NCI-H524 (cell line): ENCODE results near the gene RCHY1.
"Not testable (repeated sequence)": the region's sequence is repeated elsewhere in the genome, so short reads cannot be mapped to it uniquely, and the experiment has no call there.

Source experiments
- DNase-seq, 2 experiments: peaks; one replicate each; lab custom pipeline; 2025; lab: John Stamatoyannopoulos, UW

RCHY1 gene

DNA sequence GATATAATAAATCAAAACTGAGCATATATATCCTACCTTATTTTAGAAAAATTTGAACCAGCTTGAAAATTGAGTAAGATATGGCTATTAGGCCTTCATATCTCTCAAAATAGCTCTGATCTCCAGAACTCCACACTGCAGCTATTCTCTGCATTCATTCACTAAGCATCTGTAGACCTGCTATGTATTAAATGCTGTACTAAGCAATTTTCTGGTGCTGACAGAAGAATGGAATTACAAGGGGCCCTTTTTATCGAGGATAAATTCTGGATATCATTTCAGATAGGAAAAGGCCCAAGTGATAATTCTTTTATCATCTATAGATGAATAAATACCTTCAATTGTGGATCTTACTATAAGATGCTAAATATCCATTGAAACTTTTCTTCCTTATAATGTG is 1.9 kb upstream of the RCHY1 start:
- no peak for DNase-seq

DNA sequence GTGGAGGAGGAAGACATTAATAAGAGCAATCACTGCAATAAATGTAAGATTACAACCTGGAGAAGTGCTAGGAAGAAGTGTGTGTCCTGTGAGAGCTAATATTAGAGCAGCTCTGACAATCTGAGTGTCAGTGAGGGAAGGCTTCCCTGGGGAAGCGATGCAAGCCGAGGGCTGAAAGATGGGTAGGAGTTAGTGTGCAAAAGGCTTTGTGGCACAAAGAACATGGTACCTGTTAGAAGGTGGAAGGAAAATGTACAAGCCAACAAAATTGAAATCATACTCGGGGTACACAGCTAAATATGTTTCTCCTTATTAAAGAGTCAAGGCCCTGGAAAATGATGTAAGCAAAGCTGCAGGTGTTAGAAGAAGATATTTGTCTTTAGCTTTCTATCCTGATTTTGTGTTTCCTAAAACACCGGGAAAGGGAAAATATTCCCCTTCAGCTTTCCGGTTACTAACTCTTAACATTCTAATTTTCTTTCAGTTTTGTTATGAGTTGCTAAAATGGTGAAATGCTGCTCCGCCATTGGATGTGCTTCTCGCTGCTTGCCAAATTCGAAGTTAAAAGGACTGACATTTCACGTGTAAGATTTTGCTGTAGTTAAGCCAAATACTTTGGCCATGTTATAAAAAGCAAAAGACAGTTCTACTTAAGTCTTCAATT is 878 bp upstream of the RCHY1 start:
- no peak for DNase-seq

DNA sequence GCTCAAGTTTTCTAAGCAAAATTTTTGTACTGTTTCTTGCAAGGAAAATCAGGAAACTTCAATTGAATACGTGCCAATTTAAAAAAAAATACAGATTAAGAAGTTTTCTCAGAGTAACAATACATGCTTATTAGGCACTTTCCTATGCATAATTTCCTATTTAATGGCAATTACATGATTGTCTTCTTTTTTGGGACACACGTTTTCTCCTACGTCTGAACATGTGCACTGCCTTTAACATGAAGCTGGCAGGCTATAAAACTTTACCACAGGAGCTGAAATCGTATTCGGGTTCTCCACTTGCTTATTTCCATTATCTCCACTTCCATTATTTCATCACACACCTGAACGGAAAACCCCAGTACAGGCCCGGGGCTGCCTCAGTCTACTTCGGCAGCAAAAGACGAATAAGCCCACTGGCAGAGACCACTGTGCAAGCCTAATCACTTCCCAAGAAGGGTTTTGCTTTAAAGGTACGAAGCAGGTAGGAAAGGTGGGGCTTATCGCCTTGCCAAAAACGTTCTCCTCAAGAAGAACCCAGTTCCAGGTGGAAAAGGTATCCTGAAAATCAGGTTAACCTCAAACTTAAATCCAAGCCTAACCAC is 575 bp downstream of the RCHY1 start:
- no peak for DNase-seq

GRCh38 chr4:75512386-75513211 is 1.6 kb downstream of the RCHY1 start:
- DNase-seq: no peak

GRCh38 chr4:75511841-75512240 is 2.4 kb downstream of the RCHY1 start:
- DNase-seq: no peak

DNA sequence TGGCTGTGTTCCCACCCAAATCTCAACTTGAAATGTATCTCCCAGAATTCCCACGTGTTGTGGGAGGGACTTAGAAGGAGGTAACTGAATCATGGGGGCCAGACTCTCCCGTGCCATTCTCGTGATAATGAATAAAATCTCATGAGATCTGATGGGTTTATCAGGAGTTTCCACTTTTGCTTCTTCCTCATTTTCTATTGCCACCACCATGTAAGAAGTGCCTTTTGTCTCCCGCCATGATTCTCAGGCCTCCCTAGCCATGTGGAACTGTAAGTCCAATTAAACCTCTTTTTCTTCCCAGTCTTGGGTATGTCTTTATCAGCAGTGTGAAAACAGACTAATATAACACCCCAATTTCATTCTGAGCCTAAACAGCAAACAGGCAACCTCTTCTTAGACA is 4.6 kb downstream of the RCHY1 start:
- not testable (repeated sequence) for DNase-seq

DNA sequence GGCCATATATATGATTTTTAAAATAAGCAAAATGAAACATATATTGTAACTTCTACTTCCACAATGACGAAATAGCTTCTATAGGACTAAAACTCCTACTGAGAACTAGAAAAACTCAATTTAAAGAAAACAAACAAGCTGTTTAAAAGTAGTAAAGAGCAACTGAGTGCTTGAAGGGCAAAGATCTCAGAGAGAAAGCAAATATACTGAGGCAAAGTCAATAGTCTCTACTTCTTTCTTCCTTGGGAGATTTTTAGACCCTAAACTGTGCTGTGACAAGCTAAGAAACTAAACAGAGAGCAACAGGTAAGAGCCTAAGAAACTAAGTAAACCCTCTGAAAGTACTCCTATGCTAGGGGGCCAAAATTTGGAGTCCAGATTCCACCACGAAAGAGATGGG is 8.6 kb downstream of the RCHY1 start:
- no peak for DNase-seq

DNA sequence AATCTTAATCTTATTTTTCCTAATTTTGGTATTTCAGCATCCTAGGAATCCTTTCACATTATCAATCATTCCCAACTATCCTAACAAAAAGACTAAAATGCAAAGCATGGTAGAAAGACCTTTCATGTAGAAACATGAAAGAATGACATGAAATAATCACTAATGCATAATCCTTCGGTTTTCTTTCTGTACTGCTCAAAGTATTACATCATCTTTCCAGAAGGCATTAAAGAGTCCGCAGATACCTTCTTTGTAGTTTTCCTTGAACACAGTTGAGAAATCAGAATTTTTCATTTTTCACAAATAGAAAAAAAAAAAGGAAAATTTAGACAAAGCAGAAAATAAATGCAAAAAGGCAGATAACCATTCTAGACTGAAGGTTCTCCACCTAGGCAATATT is 11.5 kb downstream of the RCHY1 start:
- no peak for DNase-seq

DNA sequence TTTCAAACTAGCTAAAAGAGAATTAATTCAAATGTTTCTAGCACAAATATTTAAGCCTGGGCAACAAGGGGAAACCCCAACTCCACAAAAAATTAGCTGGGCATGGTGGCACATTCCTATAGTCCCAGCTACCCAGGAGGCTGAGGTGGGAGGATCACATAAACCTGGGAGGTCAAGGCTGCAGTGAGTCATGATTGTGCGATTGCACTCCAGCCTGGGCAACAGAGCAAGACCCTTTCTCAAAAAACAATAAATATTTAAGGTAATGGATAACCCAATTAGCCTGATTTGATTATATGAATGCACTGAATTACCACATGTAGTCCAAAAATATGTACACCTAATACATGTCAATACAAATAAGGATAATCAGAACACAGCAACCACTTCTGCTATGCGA is 14.3 kb downstream of the RCHY1 start:
- DNase-seq: no peak

DNA sequence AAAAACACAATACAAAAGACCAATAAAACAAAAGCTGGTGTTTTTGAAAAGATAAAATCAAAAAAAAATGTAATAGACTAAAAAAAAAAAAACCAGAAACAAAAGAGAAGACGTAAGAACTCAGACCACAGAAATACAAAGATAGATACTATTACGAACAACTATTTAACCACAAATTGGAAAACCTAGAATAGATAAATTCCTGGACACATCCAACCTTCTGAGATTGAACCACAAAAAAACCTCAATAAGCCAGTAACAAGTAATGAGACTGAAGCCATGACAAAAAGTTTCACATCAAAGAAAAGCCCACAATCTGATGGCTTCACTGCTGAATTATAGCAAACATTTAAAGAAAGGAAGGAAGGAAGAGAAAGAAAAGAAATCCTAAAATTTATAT is 16.2 kb downstream of the RCHY1 start:
- no peak for DNase-seq

GRCh38 chr4:75497133-75497532 is 17.1 kb downstream of the RCHY1 start:
- no peak for DNase-seq

- DNase-seq: no peak
Measured at GRCh38 chr4:75496406-75496805, 17.8 kb downstream of the RCHY1 start.

DNA sequence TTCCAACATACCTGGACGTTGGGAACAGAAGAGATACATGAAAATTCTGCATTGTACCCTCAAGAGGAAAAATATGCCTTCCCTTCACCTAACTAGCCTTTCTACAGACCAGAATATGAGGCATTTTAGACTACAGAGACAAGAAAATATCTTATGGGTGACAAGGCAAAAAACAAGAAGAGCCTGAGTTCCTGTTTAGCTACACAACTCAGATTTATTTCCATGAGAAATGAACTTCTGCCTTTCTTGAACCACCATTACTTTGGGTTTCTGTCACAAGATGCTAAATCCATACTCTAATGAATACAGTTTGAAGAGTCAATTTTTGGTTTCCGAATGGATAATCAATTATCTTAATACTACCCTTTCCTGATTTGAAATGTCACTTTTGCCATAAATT is 18.7 kb downstream of the RCHY1 start:
- DNase-seq: no peak

DNA sequence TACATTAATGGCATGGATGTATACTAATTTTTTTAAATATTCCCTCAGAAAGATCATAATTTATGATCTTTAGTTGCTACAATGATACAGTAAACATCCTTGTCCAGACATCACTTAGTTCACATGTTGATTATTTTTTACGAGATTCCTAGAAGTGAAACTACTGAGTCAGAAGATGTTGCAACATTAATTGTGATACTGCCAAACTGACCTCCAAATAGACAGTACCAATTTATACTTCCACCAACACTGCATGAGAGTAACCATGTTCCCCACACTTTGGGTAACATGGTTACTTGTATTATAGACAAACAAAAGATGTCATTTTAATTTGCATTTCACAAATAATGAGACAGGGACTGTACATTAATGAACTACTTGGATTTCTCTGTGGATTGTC is 19.6 kb downstream of the RCHY1 start:
- DNase-seq: no peak

DNA sequence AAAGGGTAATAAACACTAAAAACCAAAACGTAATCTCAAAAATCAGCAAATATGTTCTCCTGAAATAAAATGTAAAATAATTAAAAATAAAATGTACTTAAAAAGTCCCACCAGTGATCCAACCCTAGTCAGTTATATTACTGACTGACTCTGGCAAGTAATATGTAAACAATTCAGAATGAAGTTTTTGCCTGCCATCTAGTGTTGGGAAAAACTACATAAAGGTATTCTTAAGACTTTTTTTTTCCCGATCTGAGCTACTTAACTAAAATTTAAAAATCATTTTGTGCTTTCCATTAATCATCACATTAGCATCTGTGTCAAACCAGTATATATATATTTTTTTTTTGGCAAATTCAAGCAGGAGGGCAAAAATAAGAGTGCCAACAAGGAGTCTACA is 24.0 kb downstream of the RCHY1 start:
- peak in 1 of 2 experiments; percentile 0 for DNase-seq

- DNase-seq: no peak
Measured at GRCh38 chr4:75484190-75484589, 30.0 kb downstream of the RCHY1 start.

DNA sequence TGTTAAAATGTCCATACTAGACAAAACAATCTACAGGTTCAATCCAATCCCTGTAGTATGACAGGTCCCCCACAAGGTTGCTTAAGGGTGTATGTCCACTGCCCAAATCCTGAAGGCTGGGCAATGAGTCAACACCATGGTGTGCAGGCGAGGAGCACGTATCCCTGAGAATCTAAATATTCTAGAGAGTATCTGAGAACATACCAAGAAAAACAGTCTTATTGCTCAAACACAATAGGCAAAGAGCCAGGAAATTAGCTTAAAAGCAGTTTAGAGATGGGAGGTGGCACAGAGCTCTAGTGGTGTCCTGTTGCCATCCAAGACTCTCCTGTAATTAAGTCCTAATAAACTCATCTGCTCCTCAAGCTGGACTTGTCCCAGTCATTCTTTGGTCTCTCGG is 37.0 kb downstream of the RCHY1 start:
- DNase-seq: no peak

DNA sequence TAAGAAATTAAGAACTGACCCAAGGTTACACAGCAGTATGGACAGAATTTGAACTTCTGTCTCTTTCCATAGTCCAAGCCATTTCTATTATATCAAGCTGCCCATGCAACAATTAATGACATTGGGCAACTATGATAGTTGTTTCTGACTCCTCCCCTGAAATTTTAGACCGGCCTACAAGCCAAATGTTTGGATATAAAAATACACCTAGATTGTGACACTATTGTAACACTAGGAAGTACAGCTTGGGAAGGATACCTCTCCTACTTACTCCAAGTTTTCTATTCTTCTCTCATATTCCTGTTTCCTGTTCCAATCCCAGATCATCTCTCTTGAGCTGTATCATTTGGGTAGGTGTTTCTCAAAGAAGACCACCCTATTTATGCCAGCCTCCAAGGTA is 43.5 kb downstream of the RCHY1 start:
- no peak for DNase-seq

GRCh38 chr4:75469896-75470295 is 44.3 kb downstream of the RCHY1 start:
- DNase-seq: no peak

- no peak for DNase-seq
Measured at GRCh38 chr4:75457365-75457764, 56.8 kb downstream of the RCHY1 start.

- peak; percentile 1 to 54 for DNase-seq
Measured at GRCh38 chr4:75434105-75434504, 80.1 kb downstream of the RCHY1 start.

- DNase-seq: peak in 1 of 2 experiments; percentile 10
Measured at GRCh38 chr4:75432683-75433082, 81.5 kb downstream of the RCHY1 start.

- peak; percentile 9 to 41 for DNase-seq
Measured at GRCh38 chr4:75429208-75429607, 85.0 kb downstream of the RCHY1 start.
